GM12878 (cell line): ENCODE results near the gene CCR8.

Experiments
- BMI1 ChIP-seq: fragments of 450-650 bp; IDR thresholded peaks from 2 replicates; pipeline ENCODE4 v1.6.1; 2016; ENCODE audit warnings: mild to moderate bottlenecking, moderate library complexity, borderline replicate concordance
- CREM ChIP-seq: IDR thresholded peaks from 2 replicates; pipeline ENCODE4 v1.6.1; 2014; ENCODE audit warnings: antibody characterized with exemption, low read depth
- CTCF ChIP-seq, 3 experiments: IDR thresholded peaks in 2 of 3; conservative IDR thresholded peaks in 1 of 3; 2 replicates each; pipeline ENCODE4 v1.5.1; 2011; ENCODE audit warnings: low read depth in 3 of 3, low read length in 3 of 3, mild to moderate bottlenecking in 3 of 3, control low read depth in 2 of 3, moderate library complexity in 2 of 3, inconsistent platforms in 1 of 3, mixed read lengths in 1 of 3; ENCODE audit not compliant: control insufficient read depth in 2 of 3, insufficient read depth in 1 of 3; ENCODE audit errors: extremely low read depth in 1 of 3
- EP300 ChIP-seq, 2 experiments: fragments of 150-350 bp in 1 of 2; IDR thresholded peaks; 2 replicates each; pipeline ENCODE4 v1.6.1; 2011 to 2012; ENCODE audit warnings: low read depth in 2 of 2, low read length in 2 of 2, borderline replicate concordance in 1 of 2, improper control_type of control experiment in 1 of 2, inconsistent platforms in 1 of 2; ENCODE audit not compliant: control insufficient read depth in 1 of 2
- GABPA ChIP-seq: IDR thresholded peaks from 2 replicates; pipeline ENCODE4 v1.6.1; 2014; ENCODE audit warnings: antibody characterized with exemption, low read depth, mild to moderate bottlenecking, inconsistent platforms
- MAX ChIP-seq: IDR thresholded peaks from 2 replicates; pipeline ENCODE4 v1.6.1; 2012; ENCODE audit warnings: low read depth, low read length, improper control_type of control experiment
- MYC ChIP-seq: IDR thresholded peaks from 2 replicates; pipeline ENCODE4 v1.6.1; 2011; ENCODE audit warnings: mild to moderate bottlenecking, low read length, moderate library complexity, inconsistent platforms; ENCODE audit not compliant: insufficient read depth, insufficient replicate concordance, insufficient read length, severe bottlenecking
- POLR2A ChIP-seq: IDR thresholded peaks from 2 replicates; pipeline ENCODE4 v1.6.1; 2011; ENCODE audit warnings: low read depth, mild to moderate bottlenecking, low read length
- REST ChIP-seq: IDR thresholded peaks from 2 replicates; pipeline ENCODE4 v1.6.1; 2012; ENCODE audit warnings: mild to moderate bottlenecking, low read depth, low read length
- WRNIP1 ChIP-seq: IDR thresholded peaks from 2 replicates; pipeline ENCODE4 v1.6.1; 2011; ENCODE audit warnings: low read depth, low read length, improper control_type of control experiment, borderline replicate concordance
- ZNF622 ChIP-seq: fragments of 450-650 bp; IDR thresholded peaks from 2 replicates; pipeline ENCODE4 v1.6.1; 2017; ENCODE audit warnings: mild to moderate bottlenecking, inconsistent platforms
- ZZZ3 ChIP-seq: IDR thresholded peaks from 2 replicates; pipeline ENCODE4 v1.6.1; 2011; ENCODE audit warnings: low read depth; ENCODE audit not compliant: control insufficient read depth, insufficient read length

GRCh38 chr3:39282057-39282456 is 47.5 kb upstream of the CCR8 start:
- TF ChIP-seq CTCF (IDR thresholded peaks at IDR 0.05 in 2 of 3, conservative IDR thresholded peaks at IDR 0.05 in 1 of 3; ENCODE audit: control insufficient read depth in 2 of 3, extremely low read depth in 1 of 3, insufficient read depth in 1 of 3, low read depth in 3 of 3, low read length in 3 of 3) = no peak
- TF ChIP-seq EP300 (IDR thresholded peaks at IDR 0.05; ENCODE audit: borderline replicate concordance in 1 of 2, control insufficient read depth in 1 of 2, low read depth in 2 of 2, low read length in 2 of 2) = no peak
- TF ChIP-seq MAX = no peak
- TF ChIP-seq ZZZ3 = no peak
- TF ChIP-seq REST = no peak
- TF ChIP-seq ZNF622 = no peak
- TF ChIP-seq CREM = no peak
- no peak for TF ChIP-seq GABPA
- no peak for TF ChIP-seq POLR2A
- TF ChIP-seq MYC = no peak
- TF ChIP-seq WRNIP1 = no peak
- TF ChIP-seq BMI1 = no peak
